ENCODE data around the gene KMT5C.
"Not testable (repeated sequence)": the region's sequence is repeated elsewhere in the genome, so short reads cannot be mapped to it uniquely, and the experiment has no call there.

The KMT5C gene

GRCh38 chr19:55316646-55317045 is 23.0 kb upstream of the KMT5C start:
- in situ Hi-C loops (cut with MboI; ENCODE audit: low sequenced_read_pairs) = no loop called here

DNA sequence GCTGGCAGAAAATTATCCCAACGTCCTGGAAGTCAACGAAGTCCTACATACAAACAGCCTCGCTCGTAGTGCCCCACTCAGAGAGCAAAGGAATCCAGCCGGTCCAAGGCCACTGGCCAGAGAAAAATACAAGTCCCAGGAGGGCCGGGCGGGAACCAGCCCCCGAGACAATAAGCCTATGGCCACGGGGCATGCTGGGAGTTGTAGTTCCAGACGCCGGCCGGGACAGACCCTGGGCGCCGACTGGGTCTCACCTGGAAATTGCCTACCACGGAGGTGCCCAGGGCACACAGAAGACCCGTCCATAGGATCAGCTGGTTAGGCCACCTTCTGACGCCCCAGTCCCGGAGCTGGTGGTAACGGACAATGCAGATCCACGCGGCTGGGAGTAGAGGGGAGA is 19.9 kb upstream of the KMT5C start:
- in situ Hi-C loops (cut with MboI; ENCODE audit: low sequenced_read_pairs) = no loop called here

DNA sequence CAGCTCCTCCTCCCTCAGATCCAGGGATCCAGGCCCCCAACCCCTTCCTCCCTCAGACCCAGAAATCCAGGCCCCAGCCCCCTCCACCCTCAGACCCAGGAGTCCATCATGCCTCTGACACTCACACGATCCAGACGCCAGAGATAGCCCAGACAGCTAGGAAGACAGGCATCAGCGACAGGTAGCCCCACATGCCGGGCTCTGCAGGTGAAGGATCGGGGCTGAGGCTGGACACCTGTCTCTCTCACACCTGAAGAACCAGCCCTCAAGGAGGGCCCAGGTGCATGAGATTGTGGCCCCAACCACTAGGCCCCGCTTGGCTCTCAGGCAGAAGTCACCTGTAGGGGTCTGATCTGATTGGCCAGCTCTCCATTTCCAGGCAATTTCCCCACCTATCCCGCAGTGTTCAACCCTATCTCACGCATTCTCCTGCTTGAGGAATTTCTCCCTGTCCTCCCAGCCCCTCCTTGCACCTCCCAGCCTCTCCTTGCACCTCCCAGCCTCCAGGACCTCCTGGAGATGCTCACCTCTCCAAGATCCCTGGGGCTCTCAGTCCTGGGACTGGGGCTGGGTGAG is 18.7 kb upstream of the KMT5C start:
- in situ Hi-C loops (cut with MboI; ENCODE audit: low sequenced_read_pairs) = no loop called here

- in situ Hi-C loops (cut with MboI; ENCODE audit: low sequenced_read_pairs) = no loop called here
Measured at GRCh38 chr19:55321466-55322137, 18.1 kb upstream of the KMT5C start.

- in situ Hi-C loops (cut with MboI; ENCODE audit: low sequenced_read_pairs) = no loop called here
Measured at GRCh38 chr19:55322204-55322885, 17.3 kb upstream of the KMT5C start.

- in situ Hi-C loops (cut with MboI; ENCODE audit: low sequenced_read_pairs) = no loop called here
Measured at GRCh38 chr19:55324662-55325061, 15.0 kb upstream of the KMT5C start.

DNA sequence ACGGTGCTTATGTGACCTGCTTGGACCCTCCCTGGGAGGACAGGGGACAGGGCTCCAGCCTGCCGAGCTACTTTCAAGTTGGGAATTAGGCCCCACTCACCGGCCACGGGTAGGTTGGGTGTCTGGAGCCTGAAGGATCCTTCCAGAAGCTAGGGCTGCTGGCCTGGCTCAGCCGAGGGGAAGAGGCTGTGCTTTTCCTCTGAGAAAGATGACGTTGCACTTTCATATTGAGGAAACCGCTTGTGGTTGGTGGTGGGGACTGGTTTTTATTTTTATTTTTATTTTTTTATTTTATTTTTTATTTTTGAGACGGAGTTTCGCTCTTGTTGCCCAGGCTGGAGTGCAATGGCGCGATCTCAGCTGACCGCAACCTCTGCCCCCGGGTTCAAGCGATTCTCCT is 14.5 kb upstream of the KMT5C start, which contains the start of gene TMEM150B:
Gene TMEM150B (minus strand): TSS at position 170 of the 400 bp plus-strand sequence. CDS start 4,305 bp downstream, outside the sequence.
- in situ Hi-C loops (cut with MboI; ENCODE audit: low sequenced_read_pairs) = no loop called here

GRCh38 chr19:55328774-55329318 is 10.8 kb upstream of the KMT5C start:
- in situ Hi-C loops (cut with MboI; ENCODE audit: low sequenced_read_pairs) = not testable (repeated sequence)

DNA sequence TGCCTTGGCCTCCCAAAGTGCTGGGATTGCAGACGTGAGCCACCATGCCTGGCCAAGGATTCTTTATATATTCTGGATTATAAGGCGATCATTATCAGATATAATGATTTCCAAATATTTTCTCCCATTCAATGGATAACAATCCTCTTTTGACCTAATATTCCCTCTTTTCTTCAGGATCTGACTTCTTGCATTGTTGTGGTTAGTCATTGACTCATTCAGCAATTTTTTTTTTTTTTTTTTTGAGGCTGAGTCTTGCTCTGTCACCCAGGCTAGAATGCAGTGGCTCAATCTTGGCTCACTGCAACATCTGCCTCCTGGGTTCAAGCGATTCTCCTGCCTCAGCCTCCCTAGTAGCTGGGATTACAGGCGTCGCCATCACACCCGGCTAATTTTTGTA is 9.9 kb upstream of the KMT5C start:
- in situ Hi-C loops (cut with MboI; ENCODE audit: low sequenced_read_pairs) = not testable (repeated sequence)

DNA sequence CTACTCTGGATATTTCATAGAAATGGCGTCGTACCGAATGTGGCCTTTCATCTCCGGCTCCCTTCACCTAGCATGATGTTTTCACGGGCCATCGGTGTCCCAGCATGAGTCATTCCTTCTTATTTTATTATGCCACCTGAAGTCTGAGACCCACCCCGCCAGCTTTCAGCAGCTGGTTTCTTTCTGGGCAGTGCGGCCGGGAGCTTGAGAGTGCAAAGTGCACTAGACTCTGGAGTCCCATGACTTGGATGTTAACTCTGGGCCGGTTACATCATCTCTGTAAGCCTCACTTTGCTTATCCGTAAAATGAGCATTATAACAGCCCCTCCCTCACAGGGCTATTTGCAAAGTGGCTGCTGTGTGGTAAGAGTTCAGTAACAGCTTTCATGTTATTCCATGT is 5.8 kb upstream of the KMT5C start:
- in situ Hi-C loops (cut with MboI; ENCODE audit: low sequenced_read_pairs) = no loop called here

DNA sequence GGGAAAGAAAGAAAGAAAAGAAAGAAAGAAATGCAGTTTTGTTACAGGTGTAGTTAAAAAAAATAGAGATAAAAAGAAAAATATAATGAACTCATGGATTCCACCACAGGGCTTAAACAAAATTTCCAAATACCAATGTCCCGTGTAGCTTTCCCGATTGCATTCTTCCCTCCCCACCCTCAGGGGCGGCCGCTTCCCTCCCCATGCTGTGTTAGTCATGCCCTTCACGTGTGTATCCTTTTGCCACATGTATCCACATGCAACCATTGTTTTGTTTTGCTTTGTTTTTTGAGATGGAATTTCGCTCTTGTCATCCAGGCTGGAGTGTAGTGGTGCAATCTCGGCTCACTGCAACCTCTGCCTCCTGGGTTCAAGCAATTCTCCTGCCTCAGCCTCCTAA is 3.6 kb upstream of the KMT5C start:
- in situ Hi-C loops (cut with MboI; ENCODE audit: low sequenced_read_pairs) = no loop called here

GRCh38 chr19:55339889-55340783 is 460 bp downstream of the KMT5C start:
- in situ Hi-C loops (cut with MboI; ENCODE audit: low sequenced_read_pairs) = no loop called here

GRCh38 chr19:55340784-55341147 is 1.1 kb downstream of the KMT5C start:
- in situ Hi-C loops (cut with MboI; ENCODE audit: low sequenced_read_pairs) = no loop called here

- in situ Hi-C loops (cut with MboI; ENCODE audit: low sequenced_read_pairs) = no loop called here
Measured at GRCh38 chr19:55341171-55341588, 1.5 kb downstream of the KMT5C start.

- in situ Hi-C loops (cut with MboI; ENCODE audit: low sequenced_read_pairs) = no loop called here
Measured at GRCh38 chr19:55341595-55342531, 2.2 kb downstream of the KMT5C start.

GRCh38 chr19:55344444-55344843 is 4.8 kb downstream of the KMT5C start:
- in situ Hi-C loops (cut with MboI; ENCODE audit: low sequenced_read_pairs) = no loop called here

GRCh38 chr19:55345101-55345817 is 5.6 kb downstream of the KMT5C start:
- in situ Hi-C loops (cut with MboI; ENCODE audit: low sequenced_read_pairs) = no loop called here

DNA sequence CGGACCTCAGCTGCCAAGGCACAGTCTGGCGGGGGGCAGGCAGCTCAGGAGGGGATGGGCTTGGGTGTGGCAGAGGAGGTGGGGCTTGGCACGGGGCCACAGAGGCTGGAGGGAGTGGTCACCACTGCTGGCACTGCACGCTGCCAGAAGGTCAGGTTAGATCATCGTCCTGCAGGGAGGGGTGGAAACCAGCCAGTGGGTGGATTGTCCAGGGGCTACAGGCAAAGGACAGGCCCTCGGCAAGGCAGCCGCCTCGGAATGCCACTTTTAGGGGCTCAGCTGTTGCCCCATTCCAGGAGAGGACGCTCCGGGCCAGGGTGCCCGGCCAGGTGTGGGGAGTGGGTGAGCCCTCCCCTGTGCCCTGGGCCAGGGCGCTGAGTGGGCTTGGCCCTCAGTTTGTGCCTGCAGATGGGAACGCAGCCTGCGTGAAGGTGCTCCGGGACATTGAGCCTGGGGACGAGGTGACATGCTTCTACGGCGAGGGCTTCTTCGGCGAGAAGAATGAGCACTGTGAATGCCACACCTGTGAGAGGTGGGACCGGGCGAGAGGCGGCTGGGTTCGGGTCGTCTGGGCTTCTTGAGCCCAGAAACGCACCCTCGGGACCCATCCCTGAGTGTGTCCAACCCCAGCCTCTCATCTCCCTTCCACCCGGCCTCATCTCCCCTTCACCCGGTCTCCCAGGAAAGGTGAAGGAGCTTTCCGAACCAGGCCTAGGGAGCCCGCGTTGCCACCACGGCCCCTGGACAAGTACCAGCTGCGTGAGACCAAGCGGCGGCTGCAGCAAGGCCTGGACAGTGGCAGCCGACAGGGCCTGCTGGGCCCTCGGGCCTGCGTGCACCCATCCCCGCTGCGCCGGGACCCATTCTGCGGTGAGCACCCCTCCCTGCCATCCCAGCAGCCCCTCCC is 6.4 kb downstream of the KMT5C start:
- in situ Hi-C loops (cut with MboI; ENCODE audit: low sequenced_read_pairs) = no loop called here
